CD4-positive, alpha-beta T cell treated with Interferon gamma for 1 hour (primary cell): ENCODE measurements around the gene POGZ.

ENCODE experiments used
- DNase-seq: peaks from one replicate; pipeline ENCODE4 v3.0.0-alpha.2; 2020

The POGZ gene

GRCh38 chr1:151459331-151460046, at the start of gene POGZ:
POGZ (minus strand) TSS chr1:151459494; CDS start chr1:151442204, 17,290 bp downstream.
- DNase-seq, result peak; percentile 93

- no peak for DNase-seq
These were observed 49.5 kb upstream of the POGZ start for GRCh38 chr1:151508833-151509232.

GRCh38 chr1:151504759-151505158, 45.5 kb upstream of the POGZ start:
- no peak for DNase-seq

GRCh38 chr1:151504252-151504651, 45.0 kb upstream of the POGZ start:
- DNase-seq, result no peak

GRCh38 chr1:151502859-151503780, 43.8 kb upstream of the POGZ start:
- DNase-seq, result no peak

GRCh38 chr1:151502035-151502700, 42.9 kb upstream of the POGZ start:
- no peak for DNase-seq

GRCh38 chr1:151501474-151501873, 42.2 kb upstream of the POGZ start:
- no peak for DNase-seq

- DNase-seq, result no peak
These were observed 40.6 kb upstream of the POGZ start for GRCh38 chr1:151499930-151500329.

- no peak for DNase-seq
These were observed 40.1 kb upstream of the POGZ start for GRCh38 chr1:151499365-151499764.

GRCh38 chr1:151495316-151495715, 36.0 kb upstream of the POGZ start:
- no peak for DNase-seq

GRCh38 chr1:151494741-151495281, 35.5 kb upstream of the POGZ start:
- DNase-seq, result no peak

- DNase-seq, result no peak
These were observed 33.7 kb upstream of the POGZ start for GRCh38 chr1:151493042-151493441.

GRCh38 chr1:151492120-151492519, 32.8 kb upstream of the POGZ start:
- no peak for DNase-seq

GRCh38 chr1:151491641-151492040, 32.3 kb upstream of the POGZ start:
- DNase-seq, result no peak

- DNase-seq, result no peak
These were observed 27.3 kb upstream of the POGZ start for GRCh38 chr1:151486557-151486956.

- DNase-seq, result no peak
These were observed 26.5 kb upstream of the POGZ start for GRCh38 chr1:151485685-151486255.

GRCh38 chr1:151482017-151482416, 22.7 kb upstream of the POGZ start:
- no peak for DNase-seq

- DNase-seq, result no peak
These were observed 20.2 kb upstream of the POGZ start for GRCh38 chr1:151479462-151479861.

- no peak for DNase-seq
These were observed 19.6 kb upstream of the POGZ start for GRCh38 chr1:151478923-151479322.

- no peak for DNase-seq
These were observed 19.0 kb upstream of the POGZ start for GRCh38 chr1:151478140-151478812.

- no peak for DNase-seq
These were observed 17.8 kb upstream of the POGZ start for GRCh38 chr1:151477066-151477465.

- DNase-seq, result no peak
These were observed 16.8 kb upstream of the POGZ start for GRCh38 chr1:151476083-151476482.
